ENCODE data around the gene SERPINB1. TPM values are rescaled to one million over a fixed set of nuclear protein-coding genes. Genes with fewer than 3 reads are reported as not detected.

The SERPINB1 gene
- total RNA-seq, 4 donors from 2014 or later, result 33.3 to 48.9 (median 42.1) TPM

DNA sequence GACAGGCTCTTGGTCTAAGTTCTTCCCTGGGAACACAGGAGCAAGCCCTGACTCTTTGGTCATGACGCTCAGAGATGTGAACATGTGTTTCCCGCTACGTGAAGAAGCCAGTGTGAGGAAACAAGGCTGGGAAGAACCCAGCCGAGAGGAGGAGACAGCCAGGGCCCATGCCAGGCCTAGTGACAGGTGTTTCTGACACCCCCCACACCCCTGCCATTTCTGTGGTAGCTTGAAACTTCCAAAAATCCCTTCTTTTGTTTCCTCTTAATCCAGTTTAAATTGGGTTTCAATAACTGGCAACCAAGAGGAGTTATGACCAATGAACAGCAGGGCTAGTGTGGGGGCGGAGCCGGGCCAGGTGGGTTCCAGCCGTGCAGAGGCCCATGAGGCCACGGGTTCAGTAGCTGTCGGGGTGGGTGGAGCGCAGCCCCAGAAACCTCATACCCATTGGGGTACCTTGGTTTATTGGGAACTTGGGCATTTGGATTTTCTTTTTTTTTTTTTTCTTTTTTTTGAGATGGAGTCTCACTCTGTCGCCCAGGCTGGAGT, 43.0 kb downstream of the SERPINB1 start:
- no peak for TF ChIP-seq CTCF (IDR thresholded peaks at IDR 0.05; ENCODE audit: low read depth)

- TF ChIP-seq CTCF (IDR thresholded peaks at IDR 0.05; ENCODE audit: low read depth), result no peak
Measured at GRCh38 chr6:2797564-2798031, 44.1 kb downstream of the SERPINB1 start.

DNA sequence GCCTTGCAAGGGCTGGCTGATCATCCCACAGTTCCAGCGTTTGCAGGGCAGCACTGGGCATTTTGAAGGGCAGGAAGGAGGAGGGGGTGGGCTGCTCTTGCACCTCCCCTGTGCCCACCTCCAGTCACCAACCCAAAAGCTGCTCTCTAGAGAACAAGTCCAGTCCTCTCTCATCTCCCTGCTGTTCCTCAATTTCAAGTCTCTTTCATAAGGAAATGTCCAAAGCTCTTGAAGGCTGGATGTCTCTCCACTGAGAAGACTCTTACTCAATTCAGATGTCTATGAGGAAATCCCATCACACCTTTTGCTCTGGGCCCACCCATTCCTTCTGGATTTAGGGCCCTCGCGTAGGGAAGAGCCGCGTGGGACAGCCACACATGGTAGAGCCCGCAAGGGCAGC, 44.8 kb downstream of the SERPINB1 start:
- TF ChIP-seq CTCF (IDR thresholded peaks at IDR 0.05; ENCODE audit: low read depth), result no peak

DNA sequence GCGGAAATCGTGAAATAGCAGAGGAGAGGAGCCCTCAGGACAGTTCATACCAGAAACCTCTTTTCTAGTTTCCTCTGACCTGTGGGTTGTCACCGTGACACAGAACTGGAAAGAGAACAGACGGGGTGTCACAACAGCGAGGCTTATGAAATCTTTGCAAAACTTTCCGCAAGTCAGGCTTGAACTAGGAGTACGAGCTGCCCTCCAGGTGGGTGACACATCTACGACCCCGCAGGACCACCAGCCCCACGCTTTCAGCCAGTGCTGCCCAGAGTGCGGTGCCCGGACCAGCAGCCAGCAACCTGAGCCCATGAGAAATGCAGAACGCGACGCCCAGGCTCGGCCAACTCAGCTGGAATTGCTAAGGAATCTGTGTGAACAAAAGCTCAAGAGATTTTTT, 45.7 kb downstream of the SERPINB1 start:
- TF ChIP-seq CTCF (IDR thresholded peaks at IDR 0.05; ENCODE audit: low read depth), result no peak

DNA sequence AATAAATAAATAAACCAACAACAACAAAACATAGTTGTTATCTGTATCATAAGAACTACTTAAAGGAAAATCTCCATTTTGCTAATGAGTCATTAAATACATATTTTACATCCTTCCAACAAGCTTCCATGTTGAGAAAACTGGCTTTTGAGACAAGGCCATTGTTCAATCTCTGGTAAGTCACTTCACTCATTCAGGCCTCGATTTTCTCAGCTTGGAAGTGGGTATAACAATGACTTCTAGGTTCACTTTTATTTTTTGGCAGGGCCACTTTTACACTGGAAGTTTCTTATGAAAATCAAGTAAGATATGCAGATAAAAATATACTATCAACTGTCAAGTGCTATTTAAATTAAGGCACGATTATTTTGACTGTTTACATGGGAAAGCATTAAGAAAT, 46.5 kb downstream of the SERPINB1 start:
- TF ChIP-seq CTCF (IDR thresholded peaks at IDR 0.05; ENCODE audit: low read depth), result no peak

DNA sequence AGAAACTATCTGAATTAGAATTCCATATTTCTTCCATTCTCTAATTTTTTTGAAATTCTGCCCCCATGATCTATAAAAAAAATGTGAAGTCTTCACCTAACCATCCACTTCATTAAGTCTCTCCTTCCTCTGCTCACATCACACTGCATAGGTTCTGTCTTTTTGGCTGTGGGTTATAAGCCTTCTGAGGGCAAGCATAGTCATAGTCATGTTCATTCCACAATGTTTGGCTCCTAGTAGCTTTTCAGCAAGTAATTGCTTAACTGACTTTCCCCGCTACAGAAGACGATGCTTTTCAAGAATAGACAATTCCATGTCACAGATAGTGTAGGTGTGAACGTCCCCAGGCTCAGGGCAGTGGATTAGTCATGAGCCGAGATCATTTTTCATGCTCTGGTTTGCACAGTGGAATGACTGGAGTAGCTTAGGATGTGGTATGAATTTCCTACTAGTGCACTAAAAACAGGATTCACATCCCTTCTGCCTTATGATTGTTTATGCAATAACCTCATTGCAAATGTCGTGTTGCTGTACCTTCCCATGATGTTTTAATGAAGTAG, 47.4 kb downstream of the SERPINB1 start:
- TF ChIP-seq CTCF (IDR thresholded peaks at IDR 0.05; ENCODE audit: low read depth), result no peak

GRCh38 chr6:2793534-2794151, 48.0 kb downstream of the SERPINB1 start:
- no peak for TF ChIP-seq CTCF (IDR thresholded peaks at IDR 0.05; ENCODE audit: low read depth)

Measured in subcutaneous adipose tissue (tissue), 4 donors.